AG04449 (cell line): ENCODE results near the gene CYLD.

Source experiments
- CTCF ChIA-PET: fragments of 350-600 bp; formaldehyde crosslinking; extraction: SDS; loops from one replicate; lab custom pipeline; 2021; ENCODE audit warnings: antibody characterized with exemption; lab: Yijun Ruan, JAX
- POLR2A ChIA-PET: fragments of 400-600, 350-600 bp; formaldehyde crosslinking; extraction: SDS; loops from one replicate; lab custom pipeline; 2020; ENCODE audit warnings: antibody characterized with exemption, inconsistent platforms; lab: Yijun Ruan, JAX
- DNase-seq: peaks from one replicate; pipeline ENCODE4 v3.0.0-alpha.2; 2010; ENCODE audit warnings: low read depth, low spot score
- H3K4me3 ChIP-seq: 2 replicates; pipeline ENCODE4 v1.5.1; 2011; ENCODE audit warnings: low read depth, mild to moderate bottlenecking, control low read depth, low read length
- CTCF ChIP-seq: IDR thresholded peaks from one replicate; pipeline ENCODE4 v1.5.1; 2011; ENCODE audit warnings: mild to moderate bottlenecking, moderate library complexity, low read length, control low read depth, inconsistent platforms; ENCODE audit not compliant: insufficient read depth; ENCODE audit errors: missing control alignments

CYLD gene

GRCh38 chr16:50791522-50791921 is 49.6 kb downstream of the CYLD start:
- POLR2A ChIA-PET, result no interaction called here
- no peak for DNase-seq
- CTCF ChIA-PET, result interaction anchor here (1.7 to 6.7 kb wide), 3 partner anchors 11 to 20 kb away, joined by 3 to 59 read pairs (median 4); no protein-coding TSS in a partner anchor
- TF ChIP-seq CTCF, result no peak
- no peak overlapping the region for H3K4me3 ChIP-seq

- no peak overlapping the region for H3K4me3 ChIP-seq
- ChIA-PET POLR2A (interaction anchor here (1.1 kb wide), 1 partner anchor 55 kb away, joined by 3 read pairs; the partner anchor contains the start of gene CYLD), CTCF (interaction anchor here (1.8 to 6.3 kb wide), 3 partner anchors 9 to 131 kb away, joined by 7 to 100 read pairs (median 9); no protein-coding TSS in a partner anchor)
- DNase-seq, result no peak
- no peak for TF ChIP-seq CTCF
Observed at GRCh38 chr16:50796829-50797228, 54.9 kb downstream of the CYLD start.

GRCh38 chr16:50797456-50797855 is 55.6 kb downstream of the CYLD start:
- POLR2A ChIA-PET, result no interaction called here
- CTCF ChIA-PET, result interaction anchor here (0.9 to 6.3 kb wide), 5 partner anchors 9 to 204 kb away, joined by 3 to 100 read pairs (median 7); no protein-coding TSS in a partner anchor
- TF ChIP-seq CTCF, result no peak
- DNase-seq, result no peak
- H3K4me3 ChIP-seq, result no peak overlapping the region

- TF ChIP-seq CTCF, result no peak
- no peak for DNase-seq
- no peak overlapping the region for H3K4me3 ChIP-seq
- ChIA-PET POLR2A (no interaction called here), CTCF (no interaction called here)
Observed at GRCh38 chr16:50800074-50800473, 58.2 kb downstream of the CYLD start.

GRCh38 chr16:50801036-50801435 is 59.1 kb downstream of the CYLD start:
- CTCF ChIA-PET, result no interaction called here

GRCh38 chr16:50802000-50802399 is 60.1 kb downstream of the CYLD start:
- H3K4me3 ChIP-seq, result no peak overlapping the region
- DNase-seq, result no peak
- no peak for TF ChIP-seq CTCF
- POLR2A ChIA-PET, result no interaction called here
- CTCF ChIA-PET, result interaction anchor here (1.0 to 6.8 kb wide), 5 partner anchors 10 to 209 kb away, joined by 3 to 160 read pairs (median 4); no protein-coding TSS in a partner anchor

More at GRCh38 chr16:50801036-50801435, 59.1 kb downstream of the CYLD start:
- POLR2A ChIA-PET, result no interaction called here
- DNase-seq, result no peak
- no peak overlapping the region for H3K4me3 ChIP-seq
- no peak for TF ChIP-seq CTCF
